Measurements from ENCODE around the gene GPANK1. TPM values are rescaled to one million over a fixed set of nuclear protein-coding genes. Genes with fewer than 3 reads are reported as not detected.

GPANK1 gene
- total and polyA plus RNA-seq, 2 of the 13 experiments (the other 11 are each of a cell fraction or from before 2014, with no cell fraction given) = 15.4 to 22.8 TPM

DNA sequence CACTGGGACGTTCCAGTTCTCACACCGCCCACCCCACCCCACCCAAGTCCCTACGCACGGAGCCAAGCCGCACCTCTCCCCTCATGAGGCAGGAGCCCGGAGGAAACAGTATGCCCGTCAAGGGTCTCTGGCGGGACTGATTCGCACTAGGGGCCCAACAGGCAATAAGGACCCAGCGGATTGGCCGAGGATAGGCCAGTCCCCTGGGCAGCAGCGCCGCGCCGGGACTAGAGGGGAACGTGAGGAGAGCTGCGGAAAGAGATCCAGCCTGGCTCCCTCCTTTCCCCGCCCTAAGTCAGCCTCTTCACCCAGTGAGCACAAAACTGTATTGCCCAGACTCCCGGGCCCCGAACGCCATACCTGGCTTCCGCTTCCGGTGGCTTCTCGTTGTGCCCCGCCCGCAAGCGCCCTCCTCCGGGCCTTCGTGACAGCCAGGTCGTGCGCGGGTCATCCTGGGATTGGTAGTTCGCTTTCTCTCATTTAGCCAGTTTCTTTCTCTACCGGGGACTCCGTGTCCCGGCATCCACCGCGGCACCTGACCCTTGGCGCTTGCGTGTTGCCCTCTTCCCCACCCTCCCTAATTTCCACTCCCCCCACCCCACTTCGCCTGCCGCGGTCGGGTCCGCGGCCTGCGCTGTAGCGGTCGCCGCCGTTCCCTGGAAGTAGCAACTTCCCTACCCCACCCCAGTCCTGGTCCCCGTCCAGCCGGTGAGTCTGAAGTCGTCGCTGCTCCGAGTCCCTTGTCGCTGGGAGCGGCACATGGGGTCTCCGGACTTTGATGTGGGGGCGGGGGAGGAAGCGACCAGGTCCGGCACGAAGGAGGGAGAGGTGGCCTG lies 922 bp upstream of the GPANK1 start, which contains the start of gene CSNK2B (continued):
- TF ChIP-seq IKZF5 (CRISPR knock-in tag; IDR thresholded peaks at IDR 0.05) (0 out of 2 replicates have a peak, but pooled peaks have one; percentile 52), PRDM4 (CRISPR knock-in tag; IDR thresholded peaks at IDR 0.05; ENCODE audit: borderline replicate concordance) (peak; percentile 51; the same call in 1 of the 2 replicates), MED13 (CRISPR knock-in tag; IDR thresholded peaks at IDR 0.05) (no peak; the same call in 1 of the 2 replicates), ZNF256 (CRISPR knock-in tag; conservative IDR thresholded peaks at IDR 0.05) (peak; percentile 83; the same call in 1 of the 2 replicates), ZEB1 (IDR thresholded peaks at IDR 0.05; ENCODE audit: insufficient replicate concordance, low read depth) (no peak), BORCS8-MEF2B (CRISPR knock-in tag; IDR thresholded peaks at IDR 0.05) (peak; percentile 50), ZBTB7A (CRISPR knock-in tag; IDR thresholded peaks at IDR 0.05) (peak; percentile 94), ONECUT2 (CRISPR knock-in tag; IDR thresholded peaks at IDR 0.05) (0 out of 2 replicates have a peak, but pooled peaks have one; percentile 3), ZNF430 (CRISPR knock-in tag; IDR thresholded peaks at IDR 0.05) (peak; percentile 49; the same call in 1 of the 2 replicates), DR1 (CRISPR knock-in tag; IDR thresholded peaks at IDR 0.05) (peak; percentile 41; the same call in 1 of the 2 replicates), ATF2 (CRISPR knock-in tag; IDR thresholded peaks at IDR 0.05) (no peak; the same call in 1 of the 2 replicates), NR2F1 (CRISPR knock-in tag; IDR thresholded peaks at IDR 0.05) (no peak; a peak in 1 of 4 replicates), BCL6 (CRISPR knock-in tag; IDR thresholded peaks at IDR 0.05) (peak; percentile 38)
- TF ChIP-seq, protein P1, sequence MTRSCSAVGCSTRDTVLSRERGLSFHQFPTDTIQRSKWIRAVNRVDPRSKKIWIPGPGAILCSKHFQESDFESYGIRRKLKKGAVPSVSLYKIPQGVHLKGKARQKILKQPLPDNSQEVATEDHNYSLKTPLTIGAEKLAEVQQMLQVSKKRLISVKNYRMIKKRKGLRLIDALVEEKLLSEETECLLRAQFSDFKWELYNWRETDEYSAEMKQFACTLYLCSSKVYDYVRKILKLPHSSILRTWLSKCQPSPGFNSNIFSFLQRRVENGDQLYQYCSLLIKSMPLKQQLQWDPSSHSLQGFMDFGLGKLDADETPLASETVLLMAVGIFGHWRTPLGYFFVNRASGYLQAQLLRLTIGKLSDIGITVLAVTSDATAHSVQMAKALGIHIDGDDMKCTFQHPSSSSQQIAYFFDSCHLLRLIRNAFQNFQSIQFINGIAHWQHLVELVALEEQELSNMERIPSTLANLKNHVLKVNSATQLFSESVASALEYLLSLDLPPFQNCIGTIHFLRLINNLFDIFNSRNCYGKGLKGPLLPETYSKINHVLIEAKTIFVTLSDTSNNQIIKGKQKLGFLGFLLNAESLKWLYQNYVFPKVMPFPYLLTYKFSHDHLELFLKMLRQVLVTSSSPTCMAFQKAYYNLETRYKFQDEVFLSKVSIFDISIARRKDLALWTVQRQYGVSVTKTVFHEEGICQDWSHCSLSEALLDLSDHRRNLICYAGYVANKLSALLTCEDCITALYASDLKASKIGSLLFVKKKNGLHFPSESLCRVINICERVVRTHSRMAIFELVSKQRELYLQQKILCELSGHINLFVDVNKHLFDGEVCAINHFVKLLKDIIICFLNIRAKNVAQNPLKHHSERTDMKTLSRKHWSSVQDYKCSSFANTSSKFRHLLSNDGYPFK (CRISPR knock-in tag; IDR thresholded peaks at IDR 0.05; ENCODE audit: borderline replicate concordance) = peak; percentile 81
- TF ChIP-seq, protein P2, sequence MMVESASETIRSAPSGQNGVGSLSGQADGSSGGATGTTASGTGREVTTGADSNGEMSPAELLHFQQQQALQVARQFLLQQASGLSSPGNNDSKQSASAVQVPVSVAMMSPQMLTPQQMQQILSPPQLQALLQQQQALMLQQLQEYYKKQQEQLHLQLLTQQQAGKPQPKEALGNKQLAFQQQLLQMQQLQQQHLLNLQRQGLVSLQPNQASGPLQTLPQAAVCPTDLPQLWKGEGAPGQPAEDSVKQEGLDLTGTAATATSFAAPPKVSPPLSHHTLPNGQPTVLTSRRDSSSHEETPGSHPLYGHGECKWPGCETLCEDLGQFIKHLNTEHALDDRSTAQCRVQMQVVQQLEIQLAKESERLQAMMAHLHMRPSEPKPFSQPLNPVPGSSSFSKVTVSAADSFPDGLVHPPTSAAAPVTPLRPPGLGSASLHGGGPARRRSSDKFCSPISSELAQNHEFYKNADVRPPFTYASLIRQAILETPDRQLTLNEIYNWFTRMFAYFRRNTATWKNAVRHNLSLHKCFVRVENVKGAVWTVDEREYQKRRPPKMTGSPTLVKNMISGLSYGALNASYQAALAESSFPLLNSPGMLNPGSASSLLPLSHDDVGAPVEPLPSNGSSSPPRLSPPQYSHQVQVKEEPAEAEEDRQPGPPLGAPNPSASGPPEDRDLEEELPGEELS (CRISPR knock-in tag; IDR thresholded peaks at IDR 0.05) = 0 out of 2 replicates have a peak, but pooled peaks have one; percentile 18
- TF ChIP-seq, protein P3, sequence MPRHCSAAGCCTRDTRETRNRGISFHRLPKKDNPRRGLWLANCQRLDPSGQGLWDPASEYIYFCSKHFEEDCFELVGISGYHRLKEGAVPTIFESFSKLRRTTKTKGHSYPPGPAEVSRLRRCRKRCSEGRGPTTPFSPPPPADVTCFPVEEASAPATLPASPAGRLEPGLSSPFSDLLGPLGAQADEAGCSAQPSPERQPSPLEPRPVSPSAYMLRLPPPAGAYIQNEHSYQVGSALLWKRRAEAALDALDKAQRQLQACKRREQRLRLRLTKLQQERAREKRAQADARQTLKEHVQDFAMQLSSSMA (CRISPR knock-in tag; IDR thresholded peaks at IDR 0.05) = 0 out of 2 replicates have a peak, but pooled peaks have one; percentile 8

Measured in HepG2 (cell line).